Measurements from ENCODE around the gene AHCYL1.

The AHCYL1 gene

GRCh38 chr1:110047463-110047862 is 62.9 kb downstream of the AHCYL1 start:
- H3K4me1 ChIP-seq (ENCODE audit: insufficient read depth, low read length): peaks cover 11% of the 10 kb centered on the region
- peaks cover 85% of the 10 kb centered on the region for H3K36me3 ChIP-seq (ENCODE audit: insufficient read depth, low read length)
- no peaks in the 10 kb centered on the region for H3K27me3 ChIP-seq (ENCODE audit: control insufficient read depth in 1 of 2, insufficient read depth in 2 of 2, low read length in 2 of 2)
- no peak overlapping the region for H3K9ac ChIP-seq (ENCODE audit: low read length)
- H3K4me3 ChIP-seq (ENCODE audit: low read depth in 1 of 2, low read length in 2 of 2): no peak overlapping the region
- no peaks in the 10 kb centered on the region for H3K9me3 ChIP-seq (ENCODE audit: low read length)
- H3K27ac ChIP-seq (ENCODE audit: low read depth, low read length): no peak overlapping the region

GRCh38 chr1:110048240-110048639 is 63.7 kb downstream of the AHCYL1 start:
- H3K4me1 ChIP-seq (ENCODE audit: insufficient read depth, low read length): peaks cover 11% of the 10 kb centered on the region
- no peaks in the 10 kb centered on the region for H3K9me3 ChIP-seq (ENCODE audit: low read length)
- H3K27ac ChIP-seq (ENCODE audit: low read depth, low read length): no peak overlapping the region
- peaks cover 85% of the 10 kb centered on the region for H3K36me3 ChIP-seq (ENCODE audit: insufficient read depth, low read length)
- H3K4me3 ChIP-seq (ENCODE audit: low read depth in 1 of 2, low read length in 2 of 2): no peak overlapping the region
- no peak overlapping the region for H3K9ac ChIP-seq (ENCODE audit: low read length)
- H3K27me3 ChIP-seq (ENCODE audit: control insufficient read depth in 1 of 2, insufficient read depth in 2 of 2, low read length in 2 of 2): no peaks in the 10 kb centered on the region

GRCh38 chr1:110048923-110049601 is 64.5 kb downstream of the AHCYL1 start:
- H3K36me3 ChIP-seq (ENCODE audit: insufficient read depth, low read length): peaks cover 85% of the 10 kb centered on the region
- no peak overlapping the region for H3K9ac ChIP-seq (ENCODE audit: low read length)
- no peaks in the 10 kb centered on the region for H3K27me3 ChIP-seq (ENCODE audit: control insufficient read depth in 1 of 2, insufficient read depth in 2 of 2, low read length in 2 of 2)
- H3K4me1 ChIP-seq (ENCODE audit: insufficient read depth, low read length): peaks cover 11% of the 10 kb centered on the region
- no peak overlapping the region for H3K27ac ChIP-seq (ENCODE audit: low read depth, low read length)
- H3K9me3 ChIP-seq (ENCODE audit: low read length): no peaks in the 10 kb centered on the region
- no peak overlapping the region for H3K4me3 ChIP-seq (ENCODE audit: low read depth in 1 of 2, low read length in 2 of 2)

- no peak overlapping the region for H3K4me3 ChIP-seq (ENCODE audit: low read depth in 1 of 2, low read length in 2 of 2)
- no peak overlapping the region for H3K9ac ChIP-seq (ENCODE audit: low read length)
- peaks cover 11% of the 10 kb centered on the region for H3K4me1 ChIP-seq (ENCODE audit: insufficient read depth, low read length)
- no peak overlapping the region for H3K27ac ChIP-seq (ENCODE audit: low read depth, low read length)
- no peaks in the 10 kb centered on the region for H3K27me3 ChIP-seq (ENCODE audit: control insufficient read depth in 1 of 2, insufficient read depth in 2 of 2, low read length in 2 of 2)
- H3K9me3 ChIP-seq (ENCODE audit: low read length): no peaks in the 10 kb centered on the region
- H3K36me3 ChIP-seq (ENCODE audit: insufficient read depth, low read length): peaks cover 85% of the 10 kb centered on the region
Measured at GRCh38 chr1:110049801-110050601, 65.4 kb downstream of the AHCYL1 start.

- Histone ChIP-seq H3K9me3 (ENCODE audit: low read length) (no peaks in the 10 kb centered on the region), H3K4me3 (ENCODE audit: low read depth in 1 of 2, low read length in 2 of 2) (no peak overlapping the region), H3K27me3 (ENCODE audit: control insufficient read depth in 1 of 2, insufficient read depth in 2 of 2, low read length in 2 of 2) (no peaks in the 10 kb centered on the region), H3K27ac (ENCODE audit: low read depth, low read length) (no peak overlapping the region), H3K4me1 (ENCODE audit: insufficient read depth, low read length) (peaks cover 11% of the 10 kb centered on the region), H3K36me3 (ENCODE audit: insufficient read depth, low read length) (peaks cover 85% of the 10 kb centered on the region), H3K9ac (ENCODE audit: low read length) (no peak overlapping the region)
Measured at GRCh38 chr1:110050602-110051261, 66.2 kb downstream of the AHCYL1 start.

- Histone ChIP-seq H3K36me3 (ENCODE audit: insufficient read depth, low read length) (peaks cover 86% of the 10 kb centered on the region), H3K27ac (ENCODE audit: low read depth, low read length) (no peak overlapping the region), H3K9ac (ENCODE audit: low read length) (no peak overlapping the region), H3K4me1 (ENCODE audit: insufficient read depth, low read length) (peaks cover 16% of the 10 kb centered on the region), H3K27me3 (ENCODE audit: control insufficient read depth in 1 of 2, insufficient read depth in 2 of 2, low read length in 2 of 2) (no peaks in the 10 kb centered on the region), H3K4me3 (ENCODE audit: low read depth in 1 of 2, low read length in 2 of 2) (no peak overlapping the region), H3K9me3 (ENCODE audit: low read length) (no peaks in the 10 kb centered on the region)
Measured at GRCh38 chr1:110051262-110051648, 66.7 kb downstream of the AHCYL1 start.

GRCh38 chr1:110053552-110054428 is 69.2 kb downstream of the AHCYL1 start:
- H3K27me3 ChIP-seq (ENCODE audit: control insufficient read depth in 1 of 2, insufficient read depth in 2 of 2, low read length in 2 of 2): no peaks in the 10 kb centered on the region
- no peak overlapping the region for H3K27ac ChIP-seq (ENCODE audit: low read depth, low read length)
- H3K4me1 ChIP-seq (ENCODE audit: insufficient read depth, low read length): peaks cover 31% of the 10 kb centered on the region
- H3K4me3 ChIP-seq (ENCODE audit: low read depth in 1 of 2, low read length in 2 of 2): no peak overlapping the region
- H3K9me3 ChIP-seq (ENCODE audit: low read length): no peaks in the 10 kb centered on the region
- H3K36me3 ChIP-seq (ENCODE audit: insufficient read depth, low read length): peaks cover 82% of the 10 kb centered on the region
- H3K9ac ChIP-seq (ENCODE audit: low read length): no peak overlapping the region

- Histone ChIP-seq H3K4me1 (ENCODE audit: insufficient read depth, low read length) (peaks cover 22% of the 10 kb centered on the region), H3K27ac (ENCODE audit: low read depth, low read length) (no peak overlapping the region), H3K9ac (ENCODE audit: low read length) (no peak overlapping the region)
Measured at GRCh38 chr1:110055493-110056284, 71.1 kb downstream of the AHCYL1 start.

GRCh38 chr1:110056285-110056683 is 71.7 kb downstream of the AHCYL1 start:
- H3K9ac ChIP-seq (ENCODE audit: low read length): no peak overlapping the region
- no peak overlapping the region for H3K4me3 ChIP-seq (ENCODE audit: low read depth in 1 of 2, low read length in 2 of 2)
- H3K27ac ChIP-seq (ENCODE audit: low read depth, low read length): no peak overlapping the region
- peaks cover 22% of the 10 kb centered on the region for H3K4me1 ChIP-seq (ENCODE audit: insufficient read depth, low read length)
- no peaks in the 10 kb centered on the region for H3K9me3 ChIP-seq (ENCODE audit: low read length)
- no peaks in the 10 kb centered on the region for H3K27me3 ChIP-seq (ENCODE audit: control insufficient read depth in 1 of 2, insufficient read depth in 2 of 2, low read length in 2 of 2)
- peaks cover 76% of the 10 kb centered on the region for H3K36me3 ChIP-seq (ENCODE audit: insufficient read depth, low read length)

More at GRCh38 chr1:110055493-110056284, 71.1 kb downstream of the AHCYL1 start:
- peaks cover 82% of the 10 kb centered on the region for H3K36me3 ChIP-seq (ENCODE audit: insufficient read depth, low read length)
- no peaks in the 10 kb centered on the region for H3K27me3 ChIP-seq (ENCODE audit: control insufficient read depth in 1 of 2, insufficient read depth in 2 of 2, low read length in 2 of 2)
- H3K9me3 ChIP-seq (ENCODE audit: low read length): no peaks in the 10 kb centered on the region
- no peak overlapping the region for H3K4me3 ChIP-seq (ENCODE audit: low read depth in 1 of 2, low read length in 2 of 2)

GRCh38 chr1:110056776-110057175 is 72.2 kb downstream of the AHCYL1 start:
- no peak overlapping the region for H3K4me3 ChIP-seq (ENCODE audit: low read depth in 1 of 2, low read length in 2 of 2)
- H3K9me3 ChIP-seq (ENCODE audit: low read length): no peaks in the 10 kb centered on the region
- H3K27ac ChIP-seq (ENCODE audit: low read depth, low read length): no peak overlapping the region
- H3K4me1 ChIP-seq (ENCODE audit: insufficient read depth, low read length): peaks cover 22% of the 10 kb centered on the region
- H3K9ac ChIP-seq (ENCODE audit: low read length): no peak overlapping the region
- no peaks in the 10 kb centered on the region for H3K27me3 ChIP-seq (ENCODE audit: control insufficient read depth in 1 of 2, insufficient read depth in 2 of 2, low read length in 2 of 2)
- peaks cover 71% of the 10 kb centered on the region for H3K36me3 ChIP-seq (ENCODE audit: insufficient read depth, low read length)
